Prostate gland (tissue), 2 donors: Measurements from ENCODE around the gene RAD51B.

Source experiments
- POLR2A ChIP-seq: fragments of 450-650 bp; IDR thresholded peaks from one replicate; pipeline ENCODE4 v1.6.1; 2016; ENCODE audit warnings: antibody characterized with exemption, mild to moderate bottlenecking
- POLR2AphosphoS5 ChIP-seq: sonication (generic); formaldehyde crosslinking; IDR thresholded peaks from one replicate; pipeline ENCODE4 v1.6.1; 2017; ENCODE audit warnings: antibody characterized with exemption
- TF ChIP-seq, protein P1 (sequence below), 4 experiments: fragments of 200-600 bp in 2 of 4; fragments of 450-650 bp in 2 of 4; sonication (generic) in 2 of 4; IDR thresholded peaks; 1 replicate in 3 of 4; 2 replicates in 1 of 4; pipeline ENCODE4 v1.5.1; 2016 to 2019; ENCODE audit warnings: antibody characterized with exemption in 4 of 4, mild to moderate bottlenecking in 2 of 4, moderate library complexity in 2 of 4

DNA sequence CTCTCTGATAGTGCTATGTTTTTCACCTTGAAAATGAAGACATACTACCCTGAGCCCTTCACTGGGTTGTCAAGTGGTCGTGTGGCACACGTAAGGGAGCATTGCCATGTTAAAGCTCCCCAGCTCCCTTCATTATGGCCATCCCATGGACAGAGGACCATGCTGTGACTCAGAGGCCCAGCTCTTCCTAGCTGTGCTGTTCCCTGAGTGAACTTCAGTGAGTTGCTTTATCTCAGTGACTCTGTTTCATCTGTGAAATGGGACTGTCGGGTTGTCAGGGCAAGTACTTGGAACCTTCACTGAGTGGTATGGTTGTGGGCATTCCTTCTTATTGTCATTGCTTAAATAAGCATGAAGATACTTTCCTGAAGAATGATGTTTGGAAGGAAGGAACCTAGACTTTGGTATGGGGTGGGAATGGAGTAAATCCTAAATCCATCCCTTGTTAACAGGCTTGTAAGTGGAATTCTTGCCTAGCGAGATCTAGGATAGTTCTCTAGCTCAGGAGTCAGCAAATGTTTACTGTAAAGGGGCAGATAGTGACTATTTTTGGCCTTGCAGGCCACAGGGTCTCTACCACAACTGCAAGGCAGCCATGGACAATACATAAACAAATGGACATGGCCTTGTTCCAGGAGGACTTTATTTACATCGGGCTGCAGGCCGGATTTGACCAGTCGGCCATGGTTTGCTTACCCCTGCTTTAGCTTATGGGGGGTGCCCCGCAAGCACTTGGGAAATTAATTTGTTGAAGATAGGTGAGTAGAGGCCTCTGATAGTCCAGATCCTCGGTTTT, 689.8 kb downstream of the RAD51B start:
- TF ChIP-seq POLR2AphosphoS5 (no peak), POLR2A (no peak)
- TF ChIP-seq, protein P1, sequence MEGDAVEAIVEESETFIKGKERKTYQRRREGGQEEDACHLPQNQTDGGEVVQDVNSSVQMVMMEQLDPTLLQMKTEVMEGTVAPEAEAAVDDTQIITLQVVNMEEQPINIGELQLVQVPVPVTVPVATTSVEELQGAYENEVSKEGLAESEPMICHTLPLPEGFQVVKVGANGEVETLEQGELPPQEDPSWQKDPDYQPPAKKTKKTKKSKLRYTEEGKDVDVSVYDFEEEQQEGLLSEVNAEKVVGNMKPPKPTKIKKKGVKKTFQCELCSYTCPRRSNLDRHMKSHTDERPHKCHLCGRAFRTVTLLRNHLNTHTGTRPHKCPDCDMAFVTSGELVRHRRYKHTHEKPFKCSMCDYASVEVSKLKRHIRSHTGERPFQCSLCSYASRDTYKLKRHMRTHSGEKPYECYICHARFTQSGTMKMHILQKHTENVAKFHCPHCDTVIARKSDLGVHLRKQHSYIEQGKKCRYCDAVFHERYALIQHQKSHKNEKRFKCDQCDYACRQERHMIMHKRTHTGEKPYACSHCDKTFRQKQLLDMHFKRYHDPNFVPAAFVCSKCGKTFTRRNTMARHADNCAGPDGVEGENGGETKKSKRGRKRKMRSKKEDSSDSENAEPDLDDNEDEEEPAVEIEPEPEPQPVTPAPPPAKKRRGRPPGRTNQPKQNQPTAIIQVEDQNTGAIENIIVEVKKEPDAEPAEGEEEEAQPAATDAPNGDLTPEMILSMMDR (IDR thresholded peaks at IDR 0.05), result no peak
